ENCODE data around the gene OMP. TPM values are rescaled to one million over a fixed set of nuclear protein-coding genes. Genes with fewer than 3 reads are reported as not detected.

Gene OMP
- total and polyA plus RNA-seq, 2 of the 13 experiments (the other 11 are each of a cell fraction or from before 2014, with no cell fraction given) = not detected

- TF ChIP-seq TFAP4 (IDR thresholded peaks at IDR 0.05; ENCODE audit: borderline replicate concordance, low read depth) = peak; percentile 82; the same call in 1 of the 2 replicates
- peak; percentile 58; the same call in 1 of the 2 replicates for TF ChIP-seq ZMYM4 (CRISPR knock-in tag; IDR thresholded peaks at IDR 0.05)
- TF ChIP-seq PRDM10 (CRISPR knock-in tag; IDR thresholded peaks at IDR 0.05; ENCODE audit: low read depth) = no peak
- TF ChIP-seq HMGXB4 (CRISPR knock-in tag; IDR thresholded peaks at IDR 0.05; ENCODE audit: borderline replicate concordance in 1 of 2, low read depth in 1 of 2) = 0 out of 4 replicates have a peak, but pooled peaks of 1 of the 2 experiments have one; percentile 22
- TF ChIP-seq MYC (CRISPR knock-in tag; IDR thresholded peaks at IDR 0.05; ENCODE audit: borderline replicate concordance) = peak; percentile 12; the same call in 1 of the 2 replicates
- no peak; the same call in 1 of the 2 replicates for TF ChIP-seq ZNF12 (CRISPR knock-in tag; IDR thresholded peaks at IDR 0.05)
- TF ChIP-seq PRDM4 (CRISPR knock-in tag; IDR thresholded peaks at IDR 0.05; ENCODE audit: borderline replicate concordance) = no peak
- peak; percentile 65; the same call in 1 of the 2 replicates for TF ChIP-seq TARDBP (CRISPR knock-in tag; IDR thresholded peaks at IDR 0.05)
- TF ChIP-seq IRF2 (CRISPR knock-in tag; IDR thresholded peaks at IDR 0.05) = peak; percentile 28; the same call in 1 of the 2 replicates
- TF ChIP-seq ZNF883 (CRISPR knock-in tag; IDR thresholded peaks at IDR 0.05; ENCODE audit: not compliant biosample characterization) = peak; percentile 80
- TF ChIP-seq KMT2B (CRISPR knock-in tag; IDR thresholded peaks at IDR 0.05) = no peak
- TF ChIP-seq ZNF772 (CRISPR knock-in tag; IDR thresholded peaks at IDR 0.05) = peak; percentile 90
- TF ChIP-seq ZNF292 (CRISPR knock-in tag; IDR thresholded peaks at IDR 0.05; ENCODE audit: borderline replicate concordance, low read depth) = peak; percentile 94
- no peak for TF ChIP-seq BORCS8-MEF2B (CRISPR knock-in tag; IDR thresholded peaks at IDR 0.05)
- 0 out of 2 replicates have a peak, but pooled peaks have one; percentile 8 for TF ChIP-seq ZNF136 (CRISPR knock-in tag; IDR thresholded peaks at IDR 0.05; ENCODE audit: low read depth)
- no peak for TF ChIP-seq ZXDC (CRISPR knock-in tag; IDR thresholded peaks at IDR 0.05)
Observed at GRCh38 chr11:77127920-77128691, 25.5 kb downstream of the OMP start, which contains the start of gene MYO7A (continued).

Data from HepG2 (cell line).